Thyroid gland (tissue), 4 donors: ENCODE measurements around the gene LYPD6B.

Source experiments
- CTCF ChIP-seq, 6 experiments: fragments of 200-600 bp in 3 of 6; fragments of 450-650 bp in 3 of 6; sonication (generic) in 3 of 6; IDR thresholded peaks; one replicate each; pipeline ENCODE4 v1.5.1; 2016 to 2019; ENCODE audit warnings: antibody characterized with exemption in 6 of 6, mild to moderate bottlenecking in 2 of 6, inconsistent platforms in 1 of 6, moderate library complexity in 1 of 6
- POLR2A ChIP-seq, 2 donors: fragments of 450-650 bp; IDR thresholded peaks; one replicate each; pipeline ENCODE4 v1.6.1; 2017; ENCODE audit warnings: antibody characterized with exemption in 2 of 2, mild to moderate bottlenecking in 2 of 2, moderate library complexity in 1 of 2

GRCh38 chr2:149221898-149222297 is 183.4 kb downstream of the LYPD6B start:
- no peak for TF ChIP-seq CTCF (IDR thresholded peaks at IDR 0.05)
- no peak for TF ChIP-seq POLR2A (IDR thresholded peaks at IDR 0.05)
